ENCODE results near the gene SEMA7A.
"Not testable (repeated sequence)": the region's sequence is repeated elsewhere in the genome, so short reads cannot be mapped to it uniquely, and the experiment has no call there.

Gene SEMA7A

DNA sequence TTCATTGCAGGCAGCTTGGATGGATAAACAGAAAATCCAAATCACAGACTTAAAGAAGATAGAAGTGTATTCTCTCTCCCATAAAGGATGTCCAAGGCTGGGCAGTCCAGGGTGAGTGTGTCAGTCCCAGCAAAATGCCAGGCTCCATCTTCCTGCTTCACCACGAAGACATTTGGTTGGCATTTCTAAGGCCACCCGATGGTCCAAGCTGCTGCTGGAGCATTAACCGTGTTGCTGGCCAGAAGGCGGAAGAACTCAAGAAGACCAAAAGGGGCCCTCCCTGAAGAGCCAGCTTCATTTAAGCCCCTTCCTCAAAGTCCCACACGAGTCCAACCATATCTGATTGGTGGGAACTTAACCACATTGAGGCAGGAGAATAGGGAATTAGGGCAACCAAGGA, 63.3 kb downstream of the SEMA7A start:
- DNase-seq: no peak

DNA sequence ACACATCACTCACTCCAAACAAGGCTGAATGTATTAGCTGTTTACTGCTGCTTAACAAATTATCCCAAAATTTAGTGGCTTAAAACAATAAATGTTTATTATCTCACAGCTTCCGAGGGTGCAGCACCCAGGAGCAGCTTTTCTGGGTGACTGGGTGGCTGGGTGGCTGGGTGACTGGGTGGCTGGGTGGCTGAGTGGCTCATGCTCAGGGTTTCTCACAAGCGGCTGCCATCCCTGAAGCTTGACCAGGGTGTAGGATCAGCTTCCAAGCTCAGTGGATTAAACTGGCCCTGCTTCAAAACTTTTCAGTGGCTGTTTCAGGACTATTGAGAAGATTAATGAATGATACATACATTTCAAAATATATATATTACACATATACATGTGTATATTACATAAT, 64.0 kb downstream of the SEMA7A start:
- no peak for DNase-seq

DNA sequence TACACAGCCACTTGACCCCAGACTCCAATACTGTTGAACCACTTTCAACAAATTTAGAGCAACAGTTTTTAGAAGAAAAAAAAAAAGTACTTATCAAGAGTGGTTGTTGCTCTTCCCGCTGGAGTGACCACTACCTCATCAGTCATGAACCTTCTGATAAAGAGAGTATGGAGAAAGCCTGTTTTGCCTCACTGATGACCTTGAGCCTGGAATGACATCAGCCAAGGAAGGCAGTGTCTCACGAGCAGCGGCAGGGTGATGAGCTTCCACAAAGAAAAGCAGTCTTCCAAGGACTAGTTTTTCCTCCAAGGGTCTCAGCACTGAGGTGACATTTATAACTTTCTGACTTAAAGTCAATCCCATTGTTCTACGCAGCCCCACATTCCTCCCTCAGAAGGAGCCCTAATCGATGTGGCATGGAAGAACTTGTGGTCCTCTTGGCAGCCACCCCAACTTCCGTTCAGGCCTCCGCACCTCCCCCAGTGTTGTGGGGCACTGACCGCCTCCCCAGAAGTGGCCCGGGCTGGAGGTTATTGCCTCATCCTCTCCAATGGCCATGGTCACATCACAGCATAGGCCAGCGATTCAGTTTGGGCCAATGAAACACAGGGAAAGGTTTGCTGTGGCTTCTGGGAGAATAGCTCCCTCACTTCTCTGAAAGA, 64.5 kb downstream of the SEMA7A start:
- DNase-seq: no peak

DNA sequence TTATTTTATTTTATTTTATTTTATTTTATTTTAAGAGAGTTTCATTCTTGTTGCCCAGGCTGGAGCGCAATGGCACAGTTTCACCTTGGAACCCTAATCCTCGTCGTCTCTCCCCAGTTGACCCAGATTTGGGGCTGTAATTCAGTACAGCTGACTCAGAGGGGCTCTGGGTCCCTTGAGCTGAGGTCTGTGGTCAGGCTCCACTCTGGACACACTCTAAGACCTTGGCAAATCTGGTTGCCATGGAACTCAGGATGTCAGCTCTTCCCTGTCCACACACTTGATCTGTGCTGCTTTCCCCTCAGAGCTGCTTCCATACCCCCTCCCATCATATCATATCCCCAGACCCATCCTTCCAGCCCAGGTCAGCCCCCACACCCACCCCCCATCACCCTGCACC, 65.6 kb downstream of the SEMA7A start:
- no peak for DNase-seq

DNA sequence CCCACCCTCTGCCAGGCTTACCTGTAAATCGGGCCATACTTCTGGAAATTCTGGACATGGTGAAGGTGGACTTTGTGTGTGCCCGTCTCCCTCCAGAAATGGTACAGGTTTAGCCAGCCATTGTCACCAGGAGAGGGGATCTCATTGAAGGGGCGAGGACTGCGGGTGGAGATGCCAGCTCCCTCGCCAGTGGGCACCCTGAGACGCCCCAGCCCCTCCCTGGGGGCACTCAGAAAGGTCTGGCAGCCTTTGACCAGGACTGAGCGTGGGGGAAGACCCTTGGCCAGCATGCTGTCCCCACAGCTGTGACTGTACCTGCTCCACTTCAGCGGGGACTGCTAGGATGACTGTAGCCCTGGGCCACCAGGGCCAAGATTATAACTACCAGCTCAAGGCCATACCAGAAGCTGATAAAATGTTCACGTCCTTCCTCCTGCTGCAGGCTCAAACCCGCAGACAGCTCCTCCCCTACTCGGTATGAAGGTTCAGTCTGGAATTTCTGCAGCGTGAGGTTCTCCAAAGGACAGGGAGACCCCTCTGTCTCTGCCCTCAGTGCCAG, 66.4 kb downstream of the SEMA7A start, which contains the start of gene CYP11A1:
Gene CYP11A1, minus strand, starts transcription at position 351 of the 559 bp plus-strand sequence. Its CDS starts 61 bp downstream, at position 290.
- DNase-seq: no peak

DNA sequence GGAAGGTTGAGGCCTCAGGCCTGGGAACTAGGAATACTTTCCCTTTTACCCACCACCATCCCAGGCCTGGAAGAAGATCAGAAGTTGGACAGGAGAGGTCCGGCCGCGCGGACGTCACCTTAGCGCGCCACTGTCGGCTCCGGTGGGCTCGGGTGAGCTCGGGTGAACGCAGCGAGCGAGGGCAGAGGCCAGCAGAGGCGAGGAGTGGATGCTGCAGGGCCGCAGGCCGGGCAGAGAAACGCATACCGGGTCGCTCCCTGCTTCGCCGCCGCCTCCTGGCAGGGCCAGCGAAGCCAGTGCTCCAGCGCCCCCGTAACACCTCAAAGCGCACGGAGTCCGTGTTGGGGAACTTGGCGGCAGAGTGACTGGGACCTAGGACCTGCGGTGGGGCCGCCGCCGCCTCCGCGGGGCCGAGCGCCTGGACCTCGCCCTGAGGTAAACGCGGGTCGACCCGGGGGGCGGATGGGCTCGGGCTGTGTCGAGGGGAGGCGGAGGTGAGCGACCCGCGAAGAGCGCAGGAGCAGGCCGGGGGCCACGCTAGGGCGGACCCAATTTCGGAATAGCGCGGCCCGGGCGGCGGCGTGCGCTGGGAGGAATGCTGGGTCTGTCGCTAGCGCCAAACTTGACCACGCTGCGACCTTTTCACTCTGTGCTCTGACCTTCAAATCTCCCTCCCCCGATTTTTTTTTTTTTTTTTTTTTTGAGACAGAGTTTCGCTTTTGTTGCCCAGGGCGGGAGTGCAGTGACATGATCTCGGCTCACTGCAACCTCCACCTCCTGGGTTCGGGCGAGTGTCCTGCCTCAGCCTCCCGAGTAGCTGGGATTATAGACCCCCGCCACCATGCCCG, 67.9 kb downstream of the SEMA7A start:
- peak; percentile 83 for DNase-seq

DNA sequence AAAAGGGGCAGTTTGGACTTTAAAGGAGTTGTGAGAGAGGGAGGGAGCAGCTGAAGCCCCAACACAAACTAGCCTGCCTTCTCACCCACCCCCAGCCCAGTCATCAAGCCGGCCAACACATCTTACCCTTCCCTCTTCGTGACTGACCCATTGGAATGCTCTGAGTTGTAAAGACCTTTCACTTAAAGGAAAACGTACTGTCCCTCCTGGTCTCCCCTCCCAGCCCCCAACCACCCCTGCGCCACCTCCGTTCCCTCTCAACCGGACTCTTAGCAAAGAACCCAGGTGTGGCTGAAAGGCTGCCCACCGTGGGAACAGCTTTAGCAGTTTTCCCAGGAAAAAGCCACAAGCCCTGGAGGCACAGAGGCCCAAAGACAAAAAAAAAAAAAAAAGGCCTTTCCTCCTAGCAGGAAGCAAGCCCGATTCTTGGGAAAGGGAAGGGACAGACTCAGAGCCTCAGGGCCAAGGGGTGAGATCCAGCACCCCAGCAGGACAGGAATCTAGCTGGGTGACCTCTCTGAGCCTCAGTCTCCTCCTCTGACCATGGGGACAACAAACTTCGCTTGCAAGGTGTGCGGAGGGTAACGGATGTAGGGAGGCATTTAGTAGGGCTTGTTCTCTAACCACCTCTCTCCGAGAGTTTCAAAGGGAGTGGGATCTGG, 68.7 kb downstream of the SEMA7A start:
- DNase-seq: no peak

DNA sequence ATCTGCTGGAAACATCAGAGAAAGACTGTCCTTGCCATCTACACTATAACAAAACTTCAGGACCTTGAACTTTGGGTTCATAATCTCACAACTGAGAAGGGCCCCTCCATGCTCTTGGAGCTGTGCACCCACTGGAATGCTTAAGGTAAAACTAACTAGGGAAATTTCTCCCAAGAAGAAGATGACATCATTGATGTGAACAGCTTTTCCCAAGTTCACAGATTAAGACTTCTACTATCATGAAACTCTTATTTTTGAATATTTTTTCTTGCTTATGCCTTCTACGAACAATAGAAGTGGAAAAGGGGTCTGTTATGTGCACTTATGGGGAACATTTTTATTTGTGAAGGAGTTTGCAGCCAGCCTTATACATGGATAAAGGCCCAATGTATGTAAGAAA, 71.3 kb downstream of the SEMA7A start:
- DNase-seq: no peak

DNA sequence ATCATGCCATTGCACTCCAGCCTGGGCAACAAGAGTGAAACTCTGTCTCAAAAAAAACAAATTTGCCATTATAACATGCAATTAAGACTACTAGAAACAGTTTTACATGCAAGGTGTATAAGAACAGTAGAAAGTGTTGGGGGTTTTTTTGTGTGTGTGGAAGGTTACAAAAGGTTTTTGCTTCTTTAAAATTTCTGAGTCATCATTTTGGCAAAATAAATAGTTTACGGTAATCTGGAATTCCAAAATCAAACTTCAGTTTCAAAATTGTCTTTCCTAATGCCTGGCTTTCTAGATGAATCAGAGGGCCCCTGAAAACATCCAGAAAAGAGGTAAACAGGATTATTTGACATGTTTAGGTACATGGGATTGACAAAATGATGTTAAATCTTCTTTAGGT, 72.9 kb downstream of the SEMA7A start:
- not testable (repeated sequence) for DNase-seq

DNA sequence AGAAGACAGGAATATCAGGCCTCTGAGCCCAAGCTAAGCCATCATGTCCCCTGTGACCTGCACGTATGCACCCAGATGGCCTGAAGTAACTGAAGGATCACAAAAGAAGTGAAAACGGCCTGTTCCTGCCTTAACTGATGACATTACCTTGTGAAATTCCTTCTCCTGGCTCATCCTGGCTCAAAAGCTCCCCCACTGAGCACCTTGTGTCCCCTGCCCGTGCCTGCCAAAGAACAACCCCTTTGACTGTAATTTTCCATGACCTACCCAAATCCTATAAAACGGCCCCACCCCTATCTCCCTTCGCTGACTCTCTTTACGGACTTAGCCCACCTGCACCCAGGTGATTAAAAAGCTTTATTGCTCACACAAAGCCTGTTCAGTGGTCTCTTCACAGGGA, 74.4 kb downstream of the SEMA7A start:
- DNase-seq: not testable (repeated sequence)

All from femur (tissue), 1 donor.